Kidney glomerular epithelial cell (primary cell): ENCODE results near the gene SERPINB6.
"Not testable (repeated sequence)": the region's sequence is repeated elsewhere in the genome, so short reads cannot be mapped to it uniquely, and the experiment has no call there.

ENCODE experiments used
- DNase-seq: peaks from one replicate; lab custom pipeline; 2025; lab: John Stamatoyannopoulos, UW

The SERPINB6 gene

DNA sequence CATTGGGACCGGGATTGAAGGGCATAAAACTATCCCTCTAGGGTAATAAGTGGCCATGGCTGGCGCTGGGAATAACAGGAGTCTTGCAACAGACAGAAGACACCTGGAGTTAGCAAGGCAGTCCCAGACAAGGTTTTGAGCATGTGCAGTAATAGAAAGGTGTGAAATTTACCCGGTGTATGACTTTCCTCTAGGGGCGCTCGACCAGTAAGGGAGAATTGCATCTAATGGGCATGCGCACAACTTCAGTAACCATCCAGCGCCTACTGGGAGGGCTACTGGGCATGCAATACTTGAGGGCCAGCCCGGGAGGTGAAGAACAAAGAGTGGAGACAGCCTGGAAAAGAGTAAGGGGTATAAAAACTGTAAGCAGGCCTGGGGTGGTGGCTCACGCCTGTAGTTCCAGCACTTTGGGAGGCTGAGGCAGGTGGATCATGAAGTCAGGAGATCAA is 32.7 kb downstream of the SERPINB6 start:
- no peak for DNase-seq

DNA sequence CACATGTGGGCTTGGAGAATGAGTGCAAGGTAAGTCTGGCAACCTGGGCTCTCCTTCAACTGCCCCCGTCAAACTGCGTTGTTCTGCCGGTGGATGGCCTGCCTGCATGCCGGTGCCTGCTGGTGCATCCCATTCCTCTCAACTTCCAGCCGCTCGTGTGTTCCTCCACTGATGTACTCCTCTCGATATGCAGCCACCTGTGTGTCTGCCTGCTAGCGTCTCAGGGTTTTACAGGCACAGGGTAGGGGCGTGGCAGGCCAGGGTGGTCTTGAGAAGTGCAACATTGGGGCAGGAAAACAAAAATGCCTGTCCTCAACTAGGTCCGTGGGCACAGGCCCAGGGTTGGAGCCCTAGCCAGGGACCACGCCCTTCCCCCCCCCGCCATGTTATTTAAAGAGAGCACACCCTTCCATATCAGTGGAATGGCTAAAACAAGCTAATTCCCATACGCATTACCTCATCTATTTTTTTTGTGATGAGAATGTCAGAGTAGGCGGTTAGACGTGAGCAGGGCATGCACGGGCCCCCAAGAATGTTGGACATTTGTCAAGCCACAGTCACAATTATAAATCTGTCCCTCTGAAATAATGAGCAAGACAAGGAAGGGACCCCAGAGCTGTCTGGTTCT is 33.2 kb downstream of the SERPINB6 start:
- DNase-seq: no peak

DNA sequence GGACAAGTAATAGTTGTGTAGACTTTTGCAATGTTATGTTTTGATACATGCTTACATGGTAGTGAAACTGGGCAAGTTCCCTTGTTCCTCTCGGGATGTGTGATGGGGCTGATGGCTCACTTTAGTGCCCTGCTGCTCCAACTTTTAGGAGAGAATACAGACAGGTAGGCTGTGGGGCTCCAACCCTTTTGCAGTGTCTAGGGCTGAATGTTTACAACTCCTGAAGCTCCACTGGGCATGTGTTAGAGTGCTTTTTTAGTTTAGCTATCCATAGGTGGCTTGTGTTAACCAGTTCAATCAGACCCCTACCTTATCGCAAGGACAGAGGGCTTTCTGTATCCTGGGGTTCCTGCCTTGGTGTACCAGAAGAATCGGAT is 33.8 kb downstream of the SERPINB6 start:
- DNase-seq: no peak

DNA sequence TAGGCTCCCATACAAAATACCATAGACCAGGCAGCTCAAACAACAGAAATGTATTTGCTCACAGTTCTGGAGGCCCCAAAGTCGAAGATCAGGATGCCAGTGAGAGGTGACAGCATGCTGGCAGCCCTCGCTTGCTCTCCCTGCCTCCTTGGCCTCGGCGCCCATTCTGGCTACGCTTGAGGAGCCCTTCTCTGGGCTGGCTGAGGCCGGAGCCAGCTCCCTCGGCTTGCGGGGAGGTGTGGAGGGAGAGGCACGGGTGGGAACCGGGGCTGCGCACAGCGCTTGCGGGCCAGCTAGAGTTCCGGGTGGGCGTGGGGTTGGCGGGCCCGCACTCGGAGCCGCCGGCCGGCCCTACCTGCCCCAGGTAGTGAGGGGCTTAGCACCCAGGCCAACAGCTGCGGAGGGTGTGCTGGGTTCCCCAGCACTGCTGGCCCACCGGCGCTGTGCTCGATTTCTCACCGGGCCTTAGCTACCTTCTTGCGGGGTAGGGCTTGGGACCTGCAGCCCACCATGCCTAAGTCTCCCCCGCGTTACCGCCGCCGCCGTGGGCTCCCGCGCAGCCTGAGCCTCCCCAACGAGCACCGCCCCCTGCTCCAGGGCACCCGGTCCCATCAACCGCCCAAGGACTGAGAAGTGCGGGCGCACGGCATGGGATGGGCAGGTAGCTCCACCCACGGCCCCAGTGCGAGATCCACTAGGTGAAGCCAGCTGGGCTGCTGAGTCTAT is 35.6 kb downstream of the SERPINB6 start:
- DNase-seq: no peak

DNA sequence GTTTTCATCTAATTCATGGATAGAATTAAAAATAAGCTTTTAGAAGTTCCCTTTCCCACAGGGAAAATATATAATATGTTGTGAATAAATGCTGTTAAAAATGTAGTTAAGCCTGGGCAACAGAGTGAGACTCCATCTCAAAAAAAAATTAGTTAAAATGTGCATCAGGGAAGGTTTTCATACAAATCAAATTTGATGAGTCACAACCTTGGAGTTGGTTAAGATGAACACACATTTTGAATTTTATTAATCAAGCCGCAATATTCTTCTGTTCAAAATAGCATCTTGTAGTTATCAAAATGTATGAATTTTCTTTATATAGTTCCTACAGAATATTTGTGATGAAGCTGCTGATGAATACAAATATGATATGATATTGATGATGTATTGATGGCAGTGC is 37.3 kb downstream of the SERPINB6 start:
- no peak for DNase-seq

DNA sequence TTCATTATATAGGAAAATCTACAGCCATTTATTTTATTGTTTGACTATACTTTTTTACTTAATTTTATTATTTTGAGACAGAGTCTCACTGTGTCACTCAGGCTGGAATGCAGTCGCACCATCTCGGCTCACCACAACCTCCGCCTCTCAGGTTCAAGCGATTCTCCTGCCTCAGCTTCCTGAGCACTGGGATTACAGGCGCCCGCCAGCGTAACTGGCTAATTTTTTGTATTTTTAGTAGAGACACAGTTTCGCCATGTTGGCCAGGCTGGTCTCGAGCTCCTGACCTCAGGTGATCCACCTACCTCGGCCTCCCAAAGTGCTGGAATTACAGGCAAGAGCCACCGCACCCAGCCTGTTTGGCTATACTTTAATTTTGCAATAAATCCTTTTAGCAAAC is 38.5 kb downstream of the SERPINB6 start:
- not testable (repeated sequence) for DNase-seq

DNA sequence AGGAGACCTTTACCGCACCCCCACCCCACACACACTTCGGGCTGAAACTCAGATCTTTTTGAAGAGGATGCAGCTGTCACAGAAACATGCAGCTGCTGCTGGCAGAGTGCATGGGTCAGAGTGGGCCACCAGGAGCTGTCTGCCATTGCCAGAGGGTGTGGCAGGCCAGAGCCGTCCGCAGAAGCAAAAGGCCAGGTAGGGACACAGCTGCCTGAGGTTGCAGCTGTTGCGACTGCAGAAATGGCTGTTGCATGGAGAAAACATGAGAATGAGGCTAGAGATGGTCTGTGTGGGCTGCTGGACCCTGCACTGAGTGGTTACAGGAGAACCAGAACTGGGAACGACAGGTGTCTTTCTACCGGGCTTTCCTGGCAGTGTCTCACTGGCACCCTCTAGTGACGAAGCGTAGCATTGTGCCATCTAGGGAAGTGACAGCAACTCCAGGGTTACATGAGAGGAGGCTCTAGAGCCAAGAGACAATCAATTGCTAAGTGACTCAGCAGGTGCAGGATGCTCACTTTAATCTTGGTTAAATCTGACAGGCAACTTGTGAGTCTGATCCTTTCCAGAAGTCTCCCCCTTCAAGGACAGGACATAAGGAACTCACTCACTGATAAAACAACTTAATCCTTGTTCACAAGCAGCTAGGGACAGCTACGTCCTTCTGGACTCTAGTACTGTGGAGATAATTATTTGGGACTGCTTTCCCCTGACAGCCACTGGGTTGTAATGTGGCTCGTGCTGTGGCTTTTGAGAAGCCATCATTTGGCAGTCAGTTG is 39.2 kb downstream of the SERPINB6 start:
- peak; percentile 62 for DNase-seq

DNA sequence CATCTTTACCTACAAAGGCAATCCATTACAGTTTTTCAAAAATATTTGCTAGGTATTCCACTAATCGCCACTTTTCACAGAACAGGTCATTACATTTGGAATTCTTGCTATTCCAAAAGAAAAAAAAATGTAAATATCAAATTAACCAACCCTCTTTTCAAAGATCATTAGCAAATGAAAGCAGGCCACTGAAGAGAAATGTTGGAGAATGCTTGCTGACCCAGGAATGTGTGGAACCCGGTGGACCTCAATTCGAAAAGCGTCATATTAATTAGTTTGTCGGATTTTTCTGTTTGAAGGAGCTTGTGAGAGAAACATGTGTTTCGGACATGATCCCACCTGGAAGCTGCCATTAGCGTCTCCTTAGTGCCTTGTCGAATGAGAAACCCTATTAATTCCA is 40.3 kb downstream of the SERPINB6 start:
- no peak for DNase-seq

DNA sequence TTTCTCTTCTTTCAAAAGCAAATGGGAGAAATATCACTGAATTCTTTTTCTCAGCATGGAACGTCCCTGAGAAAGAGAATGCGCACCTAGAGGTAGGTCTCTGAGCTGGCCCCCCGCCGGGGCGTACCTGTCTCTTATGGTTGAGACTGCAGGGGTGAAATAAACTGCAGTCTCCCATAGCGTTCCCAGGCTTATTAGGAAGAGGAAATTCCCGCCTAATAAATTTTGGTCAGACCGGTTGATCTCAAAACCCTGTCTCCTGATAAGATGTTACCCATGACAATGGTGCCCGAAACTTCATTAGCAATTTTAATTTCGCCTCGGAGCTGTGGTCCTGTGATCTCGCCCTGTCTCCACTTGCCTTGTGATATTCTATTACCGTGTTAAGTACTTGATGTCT is 43.4 kb downstream of the SERPINB6 start:
- DNase-seq: not testable (repeated sequence)

DNA sequence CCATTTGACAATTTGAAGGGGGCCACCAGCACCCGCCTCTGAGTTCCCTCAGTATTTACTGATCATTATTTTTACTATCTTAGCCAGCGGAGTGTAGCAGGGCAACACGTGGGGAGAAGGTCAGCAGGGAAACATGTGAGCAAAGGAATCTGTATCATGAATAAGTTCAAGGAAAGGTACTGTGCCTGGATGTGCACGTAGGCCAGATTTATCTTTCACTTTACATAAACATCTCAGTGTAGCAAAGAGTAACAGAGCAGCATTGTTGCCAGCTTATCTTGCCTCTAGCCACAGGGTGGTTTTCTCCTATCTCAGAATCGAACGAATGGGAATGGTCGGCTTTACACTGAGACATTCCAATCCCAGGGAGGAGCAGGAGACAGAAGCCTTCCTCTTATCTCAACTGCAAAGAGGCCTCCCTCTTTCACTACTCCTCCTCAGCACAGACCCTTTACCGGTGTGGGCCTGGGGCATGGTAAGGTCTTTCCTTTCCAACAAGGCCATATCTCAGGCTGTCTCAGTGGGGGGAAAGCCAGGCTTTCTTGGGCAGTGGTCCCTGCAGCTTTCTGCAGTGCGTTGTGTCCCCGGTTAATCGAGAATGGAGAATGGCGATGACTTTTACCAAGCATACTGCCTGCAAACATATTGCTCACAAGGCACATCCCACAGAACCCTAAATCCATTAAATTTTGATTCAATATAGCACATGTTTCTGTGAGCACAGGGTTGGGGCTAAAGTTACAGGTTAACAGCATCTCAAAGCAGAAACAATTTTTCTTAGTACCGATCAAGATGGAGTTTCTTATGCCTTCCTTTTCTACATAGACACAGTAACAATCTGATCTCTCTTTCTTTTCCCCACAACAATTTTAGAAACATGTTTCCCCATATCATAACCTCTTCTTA is 45.3 kb downstream of the SERPINB6 start:
- not testable (repeated sequence) for DNase-seq

DNA sequence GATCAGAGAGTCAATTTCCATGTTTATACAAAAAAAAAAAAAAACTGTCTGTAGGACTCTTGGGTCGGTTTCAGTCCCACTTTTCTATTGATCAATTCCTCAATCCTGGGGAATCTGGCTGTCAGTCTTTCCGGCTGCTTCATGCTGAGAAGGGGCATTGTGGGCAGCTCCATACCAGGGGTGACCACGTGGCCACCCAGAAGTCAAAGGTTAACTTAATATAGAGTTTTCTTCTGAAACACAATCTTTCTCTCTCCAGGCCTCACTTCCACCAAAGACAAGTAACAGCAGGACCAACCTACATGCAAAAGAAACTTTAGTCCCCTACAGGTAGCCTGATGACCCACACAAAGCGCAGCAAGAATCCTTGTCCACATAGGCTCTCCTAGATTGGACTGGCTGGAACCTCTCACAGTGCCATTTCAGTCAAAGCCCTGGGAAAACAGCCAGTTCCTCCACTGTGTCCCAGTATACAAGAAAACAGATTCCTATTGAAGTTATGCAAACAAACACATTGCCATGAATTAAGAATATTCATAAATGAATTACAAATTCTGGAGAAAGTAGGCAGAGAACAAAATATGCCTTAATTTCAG is 49.7 kb downstream of the SERPINB6 start:
- no peak for DNase-seq

DNA sequence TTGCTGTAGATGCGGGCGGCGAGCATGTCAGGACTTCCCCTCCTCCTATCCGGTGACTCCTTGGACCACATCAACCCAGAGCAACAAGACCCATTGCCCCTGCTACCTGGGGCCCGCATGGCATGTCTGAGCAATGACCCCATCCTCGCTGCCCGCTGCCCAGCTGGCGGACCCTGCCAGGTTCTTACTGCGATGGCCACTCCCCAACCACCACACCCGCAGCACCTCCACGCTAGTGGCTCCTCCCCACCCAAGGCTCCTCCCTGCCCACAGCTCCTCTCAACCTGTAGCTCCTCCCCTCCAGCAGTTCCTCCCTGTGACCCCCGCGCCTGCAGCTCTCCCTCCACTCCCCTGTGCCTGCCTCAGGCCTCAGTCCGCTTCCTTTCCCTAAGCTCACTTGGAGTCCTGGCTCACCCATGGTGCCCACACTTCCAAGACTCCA is 50.7 kb downstream of the SERPINB6 start:
- DNase-seq: no peak

DNA sequence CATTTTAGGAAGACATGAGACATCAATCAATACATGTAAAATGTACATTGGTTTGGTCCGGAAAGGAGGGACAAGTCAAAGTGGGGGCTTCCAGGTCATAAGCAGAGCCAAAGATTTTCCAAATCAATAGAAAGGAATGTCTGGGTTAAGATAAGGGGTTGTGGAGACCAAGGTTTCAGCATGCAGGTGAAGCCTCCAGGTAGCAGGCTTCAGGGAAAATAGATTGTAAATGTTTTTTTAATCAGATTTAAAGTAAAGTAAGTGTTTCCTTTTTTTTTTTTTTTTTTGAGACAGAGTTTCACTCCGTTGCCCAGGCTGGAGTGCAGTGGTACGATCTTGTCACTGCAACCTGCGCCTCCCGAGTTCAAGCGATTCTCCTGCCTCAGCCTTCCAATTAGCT is 51.5 kb downstream of the SERPINB6 start:
- DNase-seq: no peak

DNA sequence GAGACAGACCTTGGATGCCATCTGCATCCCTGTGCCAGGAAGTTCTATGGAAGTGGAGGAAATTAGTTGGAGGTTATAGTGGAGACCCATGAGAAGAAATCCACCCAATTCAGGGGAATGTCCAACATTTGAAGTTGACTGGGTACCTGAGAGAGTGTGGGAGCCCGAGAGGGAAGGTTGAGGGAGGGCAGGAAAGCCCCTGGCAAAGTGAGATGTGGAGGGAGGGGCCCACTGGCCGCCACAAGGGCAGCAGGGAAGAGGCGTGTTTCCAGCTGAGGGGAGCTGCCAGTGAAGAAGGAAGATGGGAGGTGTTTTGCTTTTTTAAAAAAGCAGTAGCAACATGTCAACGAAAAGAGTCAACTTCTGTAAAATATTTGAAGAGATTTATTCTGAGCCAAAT is 52.0 kb downstream of the SERPINB6 start:
- DNase-seq: no peak

DNA sequence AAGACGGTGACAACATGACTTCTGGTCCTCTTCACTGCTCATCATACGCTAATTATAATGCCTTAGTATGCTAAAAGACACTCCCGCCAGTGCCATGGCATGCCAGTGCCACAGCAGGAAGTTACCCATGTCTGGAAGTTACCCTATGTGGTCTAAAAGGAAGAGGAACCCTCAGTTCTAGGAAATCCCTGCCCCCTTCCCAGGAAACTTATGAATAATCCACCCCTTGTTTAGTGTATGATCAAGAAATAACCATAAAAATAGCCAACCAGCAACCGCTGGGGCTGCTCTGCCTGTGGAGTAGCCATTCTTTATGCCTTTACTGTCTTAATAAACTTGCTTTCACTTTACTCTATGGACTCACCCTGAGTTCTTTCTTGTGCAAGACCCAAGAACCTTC is 52.4 kb downstream of the SERPINB6 start:
- DNase-seq: no peak

DNA sequence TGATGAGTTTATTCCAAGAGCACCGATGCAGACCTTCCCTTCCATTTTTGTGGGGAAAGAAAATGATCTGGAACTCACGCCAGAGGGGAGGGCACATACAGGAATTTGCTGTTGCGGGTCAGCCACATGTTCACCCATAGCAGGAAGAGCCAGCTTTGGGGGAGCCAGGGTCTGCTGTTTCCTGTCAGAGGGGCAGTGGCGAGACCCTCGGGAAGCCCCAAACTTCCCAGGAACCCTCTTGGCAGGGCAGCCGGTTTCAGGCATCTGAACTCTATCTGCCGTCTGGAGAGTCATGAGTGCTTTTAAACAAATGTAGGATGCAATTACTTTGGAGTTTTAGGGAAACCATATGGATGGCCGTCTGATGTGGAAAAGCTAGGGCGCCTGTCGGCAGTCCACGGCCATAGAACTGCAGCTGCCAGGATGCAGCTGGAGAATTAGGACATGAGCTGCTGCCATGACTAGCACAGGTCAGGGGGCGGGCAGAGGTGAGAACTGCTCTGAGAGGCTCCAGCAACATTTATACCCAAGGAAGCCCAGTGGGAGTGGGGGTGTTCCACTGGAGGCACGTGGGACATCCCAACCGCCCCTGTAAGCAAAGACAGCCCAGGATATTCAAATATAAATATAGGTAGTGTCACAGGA is 53.4 kb downstream of the SERPINB6 start:
- DNase-seq: no peak

DNA sequence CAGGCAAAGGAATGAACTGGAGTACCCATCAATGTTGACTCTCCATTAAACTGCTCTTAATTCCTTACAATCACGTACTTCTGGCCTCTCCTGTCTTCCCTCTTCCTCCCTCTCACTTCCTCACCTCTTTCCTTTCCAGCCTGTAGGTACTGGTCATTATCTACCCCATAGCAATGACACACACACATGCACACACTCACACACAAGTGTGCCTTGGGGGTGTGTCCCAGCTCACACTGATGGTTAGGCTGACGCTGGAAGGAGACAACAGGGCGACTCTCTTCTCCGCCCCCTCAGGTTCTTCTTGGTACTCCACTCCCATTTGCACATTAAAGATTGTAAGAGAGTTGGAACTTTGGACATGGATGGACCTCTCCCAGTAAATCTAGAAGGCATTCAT is 54.3 kb downstream of the SERPINB6 start:
- DNase-seq: no peak

DNA sequence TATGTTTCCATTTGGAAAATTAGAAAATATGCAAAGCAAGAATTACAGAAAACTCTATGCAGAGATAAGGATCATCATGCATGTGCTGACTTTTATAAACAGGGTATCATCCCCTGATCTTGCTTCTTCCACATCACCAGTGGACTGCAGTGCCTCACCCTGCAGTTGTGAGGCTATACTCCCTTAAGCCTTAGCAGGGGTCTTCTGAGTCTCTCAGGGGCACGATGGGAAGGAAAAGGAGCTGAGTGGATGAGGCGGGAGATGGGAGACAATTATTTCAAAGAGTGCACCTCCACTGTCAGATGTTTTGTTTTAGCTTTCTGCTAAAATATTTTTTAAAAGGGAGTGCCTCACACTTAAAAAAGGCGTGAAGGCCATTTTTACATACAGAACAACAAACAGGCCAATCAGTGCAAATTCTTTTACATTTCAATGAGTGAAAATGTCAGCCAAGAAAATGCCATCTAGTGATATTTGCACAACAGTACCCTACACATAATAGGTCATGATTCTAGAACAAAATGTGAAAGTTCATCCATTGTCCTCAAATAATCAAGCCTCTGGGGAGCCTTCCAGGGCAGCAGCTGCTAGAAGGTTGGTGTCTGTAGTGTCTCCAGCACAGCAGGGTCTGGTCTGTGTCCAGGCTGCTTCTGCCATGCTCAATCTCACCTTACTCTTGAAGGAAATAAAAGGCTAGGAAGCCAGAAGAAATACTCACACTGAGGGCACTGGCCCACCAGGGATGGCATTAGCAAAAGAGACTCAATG is 55.0 kb downstream of the SERPINB6 start:
- no peak for DNase-seq

DNA sequence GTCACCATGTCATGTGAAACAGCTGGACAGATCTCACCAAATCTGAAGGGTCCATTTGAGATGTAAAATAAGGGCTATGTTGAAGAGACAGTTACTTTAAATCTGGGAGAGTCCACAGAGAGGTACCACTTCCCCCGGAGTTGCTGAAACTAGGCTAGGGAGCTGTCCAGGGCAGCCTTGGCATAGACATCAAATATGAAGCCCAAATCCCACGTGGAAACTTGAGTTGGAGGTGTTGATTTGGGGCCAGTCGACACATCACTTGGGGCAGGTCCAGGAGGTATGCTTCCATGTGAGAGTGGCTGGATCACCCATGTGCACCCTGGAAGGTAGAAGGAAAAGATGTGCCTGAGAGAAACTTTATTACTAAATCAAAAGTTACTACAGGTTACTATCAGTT is 56.2 kb downstream of the SERPINB6 start:
- DNase-seq: no peak

DNA sequence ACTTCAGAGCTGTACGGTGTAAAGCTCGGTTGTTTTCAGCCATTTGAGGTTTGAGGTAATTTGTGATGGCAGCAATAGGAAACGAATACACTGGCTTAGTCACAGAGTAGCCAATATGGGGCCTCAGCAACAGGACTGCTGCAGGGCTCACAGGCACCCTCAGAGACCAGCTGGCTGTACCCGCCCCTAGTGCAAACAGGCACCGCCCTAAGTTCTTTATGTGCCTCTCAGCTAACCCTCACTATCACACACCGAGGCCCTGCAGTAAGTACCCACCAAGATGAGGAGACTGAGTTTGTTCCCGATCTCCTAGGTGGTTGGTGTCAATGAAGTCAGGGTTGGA is 57.1 kb downstream of the SERPINB6 start:
- no peak for DNase-seq
